ENCODE results near the gene NAALADL2.
"Not testable (repeated sequence)": the region's sequence is repeated elsewhere in the genome, so short reads cannot be mapped to it uniquely, and the experiment has no call there.

NAALADL2 gene

DNA sequence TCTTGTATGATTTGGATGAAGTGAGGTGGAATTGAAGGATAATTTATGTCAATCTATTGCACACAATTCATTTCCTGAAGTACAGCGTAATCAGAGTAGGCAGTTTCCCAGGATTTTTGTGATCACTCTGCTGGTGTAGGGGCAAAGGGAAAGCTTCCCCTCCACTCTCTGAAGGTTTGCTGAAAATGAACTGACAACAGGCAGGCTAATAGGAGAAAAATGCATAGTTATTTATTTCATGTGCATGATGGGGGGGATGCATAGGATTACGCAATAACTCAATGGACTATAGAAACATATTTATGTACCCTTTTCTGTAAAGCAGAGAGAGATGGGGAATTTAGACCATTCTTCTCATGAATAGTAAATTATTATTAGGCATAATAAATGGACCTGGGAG lies 872.9 kb downstream of the NAALADL2 start:
- Histone ChIP-seq H3K27ac (no peak overlapping the region), H3K4me3 (no peak overlapping the region)

DNA sequence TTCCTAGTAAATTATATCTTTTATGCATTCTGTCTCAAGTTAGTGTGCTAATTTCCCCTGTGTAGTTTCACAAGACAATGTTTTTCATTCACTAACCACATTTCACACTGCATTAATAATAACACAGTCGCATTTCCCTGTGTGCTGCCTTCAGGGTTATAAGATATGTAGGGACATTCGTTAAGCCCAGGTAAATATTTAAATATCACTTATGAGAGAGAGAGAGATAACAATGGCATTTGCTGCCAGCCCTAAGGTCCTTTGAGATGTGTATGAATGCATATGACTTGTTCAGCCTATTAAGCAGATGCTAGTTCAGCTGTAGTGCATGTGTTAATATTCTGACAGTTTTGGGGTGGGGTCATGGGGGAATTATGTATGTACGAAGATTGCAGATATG lies 876.7 kb downstream of the NAALADL2 start:
- H3K27ac ChIP-seq = no peak overlapping the region
- no peak overlapping the region for H3K4me3 ChIP-seq

DNA sequence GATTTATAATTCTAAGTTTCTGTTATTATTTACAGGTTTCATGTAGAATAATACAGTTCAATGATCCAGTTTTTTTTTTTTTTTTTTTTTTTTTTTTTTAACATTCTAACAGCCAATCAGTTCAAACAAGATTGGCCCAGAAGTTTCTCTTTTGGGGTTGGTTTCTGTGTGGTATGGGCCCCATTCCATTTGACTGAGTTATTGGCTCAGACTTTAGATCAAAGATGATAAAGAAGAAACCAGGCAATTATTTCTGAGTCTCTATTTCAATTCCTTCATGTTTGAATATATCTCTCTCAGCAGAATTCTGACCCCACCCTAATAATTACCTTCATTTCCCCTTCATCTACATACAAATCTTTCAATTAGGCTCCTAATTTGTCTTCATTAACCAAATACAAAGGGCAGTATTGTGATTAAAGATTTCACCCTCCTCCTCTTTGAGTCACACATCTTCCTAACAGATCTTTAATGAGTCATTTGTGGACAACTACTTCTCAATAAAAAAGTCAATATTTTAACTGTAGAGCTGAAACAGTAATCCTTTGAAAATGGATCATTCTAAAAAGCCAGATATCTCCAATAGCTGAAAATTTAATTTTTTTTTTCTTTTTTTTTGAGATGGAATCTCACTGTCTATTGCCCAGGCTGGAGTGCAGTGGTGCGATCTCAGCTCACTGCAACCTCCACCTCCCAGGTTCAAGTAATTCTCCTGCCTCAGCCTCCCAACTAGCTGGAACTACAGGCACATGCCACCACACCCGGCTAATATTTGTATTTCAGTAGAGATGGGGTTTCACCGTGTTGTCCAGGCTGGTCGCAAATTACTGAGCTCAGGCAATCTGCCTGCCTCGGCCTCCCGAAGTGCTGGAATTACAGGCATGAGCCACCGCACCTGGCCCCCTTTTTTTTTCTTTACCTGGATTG lies 878.8 kb downstream of the NAALADL2 start:
- Histone ChIP-seq H3K4me3 (no peak overlapping the region), H3K27ac (no peak overlapping the region)

DNA sequence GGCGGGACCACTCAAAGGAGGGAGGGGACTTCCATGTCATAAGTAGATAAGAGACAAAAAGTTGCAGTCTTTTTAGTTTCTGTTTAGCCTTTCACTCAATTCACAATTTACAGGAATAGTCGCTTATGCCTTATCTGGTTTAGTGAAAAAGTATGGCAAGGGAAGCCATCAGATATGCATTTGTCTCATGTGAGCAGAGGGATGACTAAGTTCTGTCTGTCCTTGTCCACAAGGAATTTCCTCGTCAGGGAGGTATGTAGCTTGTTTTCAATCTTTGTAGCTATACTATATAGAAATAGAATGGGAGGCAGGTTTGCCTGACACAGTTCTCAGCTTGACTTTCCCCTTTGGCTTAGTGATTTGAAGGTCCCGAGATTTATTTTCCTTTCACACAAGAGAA lies 882.8 kb downstream of the NAALADL2 start:
- Histone ChIP-seq H3K4me3 (no peak overlapping the region), H3K27ac (no peak overlapping the region)

DNA sequence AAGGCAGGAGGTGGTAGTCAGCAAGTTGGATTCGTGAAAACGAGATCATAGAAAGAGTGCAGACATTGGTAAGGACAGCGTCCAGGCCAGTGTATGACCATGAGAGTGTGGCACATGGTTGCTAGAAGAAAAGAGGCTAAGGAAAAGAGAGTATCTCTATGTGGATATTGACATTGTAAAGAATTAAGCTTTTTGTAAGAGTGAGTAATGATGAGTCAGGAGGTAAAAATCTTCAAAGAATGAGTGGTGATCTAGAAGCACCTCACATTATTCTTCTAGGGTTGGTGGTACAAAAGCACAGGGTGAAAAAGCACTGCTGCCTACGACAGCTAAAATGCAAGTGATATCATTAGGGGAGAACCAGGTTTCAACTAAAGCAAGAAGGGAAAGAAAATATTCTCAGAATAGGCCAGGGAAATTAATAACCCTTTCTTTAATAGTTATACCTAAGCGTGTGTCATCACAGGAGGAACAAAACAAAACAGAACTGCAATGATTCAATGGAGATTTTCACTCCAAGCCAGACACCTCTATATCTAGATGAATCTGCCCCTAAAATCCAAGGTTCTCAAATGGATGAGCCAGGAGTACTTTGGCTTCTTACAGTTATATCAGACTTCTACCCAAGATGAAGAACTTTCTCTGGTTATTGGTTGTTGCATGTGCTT lies 884.7 kb downstream of the NAALADL2 start:
- H3K4me3 ChIP-seq = no peak overlapping the region
- no peak overlapping the region for H3K27ac ChIP-seq

DNA sequence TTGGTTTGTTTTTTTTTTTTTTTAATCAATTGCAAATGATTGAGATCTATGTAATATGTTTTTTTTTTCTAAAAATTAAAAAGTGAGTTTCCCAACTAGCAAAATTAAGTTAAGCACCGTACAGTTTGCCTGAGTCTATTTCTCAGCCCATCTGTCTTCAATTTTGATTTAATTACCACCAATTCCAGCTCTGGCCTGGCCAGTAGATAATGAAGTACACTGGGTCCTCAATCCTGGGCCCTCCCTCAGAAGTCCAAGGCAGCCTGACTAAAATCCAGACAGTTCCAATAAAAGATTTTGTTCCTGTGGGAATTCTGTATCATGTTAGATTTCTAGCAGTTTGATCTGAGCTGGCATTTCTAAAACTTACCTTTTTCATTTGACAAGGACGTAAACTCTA lies 887.2 kb downstream of the NAALADL2 start:
- Histone ChIP-seq H3K4me3 (no peak overlapping the region), H3K27ac (no peak overlapping the region)

DNA sequence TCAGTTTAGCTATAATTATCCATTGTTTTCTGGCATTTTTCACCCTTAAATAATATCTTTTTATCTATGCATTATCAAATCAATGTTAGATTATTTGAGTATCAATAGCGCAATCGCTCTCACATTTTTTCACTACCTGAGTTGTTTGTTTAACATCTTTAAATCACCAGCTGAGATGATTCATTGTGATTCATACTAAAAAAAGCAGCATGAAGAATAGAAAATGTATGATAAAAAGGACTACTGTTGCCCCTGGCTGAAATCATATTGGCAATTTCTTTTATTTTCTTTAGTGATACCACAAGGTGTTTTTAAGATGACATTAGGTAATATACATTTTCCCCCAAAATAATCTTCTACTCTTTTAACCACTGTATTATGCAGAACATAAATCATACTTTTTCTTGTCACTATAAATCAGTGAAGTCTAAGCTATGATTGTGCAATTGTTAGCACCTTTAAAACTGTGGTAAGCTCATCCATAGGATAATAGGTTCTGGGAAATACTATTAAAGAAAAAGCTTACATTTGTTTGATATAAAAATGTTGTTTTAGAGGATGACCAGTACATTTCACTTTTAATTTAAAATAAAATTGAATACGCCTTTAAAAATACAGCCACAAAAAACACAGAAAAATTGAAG lies 889.1 kb downstream of the NAALADL2 start:
- no peak overlapping the region for H3K4me3 ChIP-seq
- no peak overlapping the region for H3K27ac ChIP-seq

DNA sequence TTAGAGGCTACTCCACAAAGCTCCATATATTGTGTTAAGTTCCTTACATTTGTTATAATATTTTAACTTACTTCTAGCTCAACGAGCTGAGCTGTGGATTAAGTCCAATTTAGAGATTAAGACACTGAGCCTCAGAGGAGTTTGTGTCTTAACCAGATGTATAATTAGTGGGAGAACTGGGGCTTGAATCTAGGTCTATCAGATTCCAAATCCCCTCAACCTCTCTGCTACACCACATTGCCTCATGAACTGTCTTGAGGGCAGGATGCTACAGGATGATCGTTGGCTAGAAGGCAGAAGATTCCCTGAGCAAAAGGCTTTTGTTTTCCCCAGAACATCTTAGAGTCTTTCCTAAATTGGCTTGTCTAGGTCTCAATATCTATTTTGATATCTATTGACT lies 890.8 kb downstream of the NAALADL2 start:
- no peak overlapping the region for H3K27ac ChIP-seq
- no peak overlapping the region for H3K4me3 ChIP-seq

DNA sequence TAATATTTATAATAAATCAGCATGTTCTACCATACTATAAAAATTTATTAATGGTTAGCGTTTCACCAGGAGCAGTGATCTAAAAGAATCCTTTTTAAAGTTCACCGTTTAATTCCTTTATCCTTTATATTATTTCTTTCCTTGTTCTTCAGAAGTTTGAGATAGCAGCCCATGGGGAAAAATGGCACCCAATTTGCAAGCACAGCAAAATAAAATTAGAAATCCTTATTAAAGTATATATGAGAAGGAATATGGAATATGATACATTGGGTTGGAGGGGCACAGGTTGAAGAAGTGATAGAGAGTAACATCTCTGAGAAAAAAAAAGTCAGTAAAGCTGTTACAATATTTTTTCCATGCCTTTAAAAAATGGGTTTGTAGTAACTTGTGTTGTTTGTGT lies 892.0 kb downstream of the NAALADL2 start:
- Histone ChIP-seq H3K4me3 (no peak overlapping the region), H3K27ac (no peak overlapping the region)

DNA sequence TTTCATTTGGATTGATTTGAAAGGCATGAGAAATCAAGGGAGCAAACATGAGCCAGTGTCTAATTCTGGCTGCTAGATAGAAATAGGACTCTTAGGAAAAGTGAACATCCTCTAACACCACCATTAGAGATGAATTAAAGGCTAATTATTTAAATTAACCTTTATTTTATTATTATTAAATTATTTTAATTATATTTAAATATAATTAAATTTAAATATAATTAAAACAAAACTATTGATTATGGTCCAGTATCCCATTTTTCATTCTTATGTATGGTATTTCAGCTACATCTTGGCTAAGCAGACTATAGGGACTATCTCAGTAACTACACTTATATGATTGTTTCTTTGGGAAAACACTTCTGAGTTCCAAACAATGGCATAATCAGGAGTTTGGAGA lies 904.8 kb downstream of the NAALADL2 start:
- Histone ChIP-seq H3K4me3 (no peak overlapping the region), H3K27ac (no peak overlapping the region)

DNA sequence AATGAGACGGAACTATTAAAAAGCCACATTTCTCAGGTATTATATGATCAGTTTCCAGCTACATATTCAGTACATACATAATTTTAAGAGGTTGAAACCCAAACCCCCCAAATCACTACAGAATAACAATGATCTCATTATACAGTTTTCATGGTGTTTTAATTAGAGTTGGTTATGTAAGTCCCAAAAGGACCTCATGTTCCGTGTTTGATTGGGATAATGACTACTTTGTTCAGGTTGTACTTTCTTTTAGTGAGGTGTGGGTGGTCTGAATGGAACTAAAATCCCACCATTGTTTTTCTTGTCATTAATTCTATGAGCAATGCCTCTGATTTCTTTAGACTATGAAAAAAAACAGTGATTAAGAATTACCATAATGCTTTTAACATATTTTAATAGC lies 905.6 kb downstream of the NAALADL2 start:
- H3K4me3 ChIP-seq = no peak overlapping the region

DNA sequence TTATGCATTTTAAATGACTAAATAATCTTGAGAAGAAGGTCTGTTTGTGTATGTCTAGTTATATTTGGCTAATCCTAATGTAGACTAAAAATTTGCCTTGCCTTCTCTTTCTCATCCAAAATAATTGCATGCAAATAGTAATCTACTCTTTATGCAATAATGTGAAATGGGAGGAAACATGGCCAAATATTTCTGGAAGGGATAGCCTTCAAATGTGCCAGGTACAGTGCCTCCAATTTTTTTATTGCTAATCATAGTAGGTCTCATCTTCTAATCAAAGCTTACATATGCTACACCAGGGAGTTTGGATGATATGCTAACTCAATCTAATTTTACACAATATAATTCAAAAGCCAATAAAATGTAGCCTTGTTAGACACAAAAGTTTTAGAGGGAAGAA lies 911.3 kb downstream of the NAALADL2 start:
- H3K4me3 ChIP-seq = no peak overlapping the region
- H3K27ac ChIP-seq = no peak overlapping the region

More for the DNA sequence above, 905.6 kb downstream of the NAALADL2 start:
- no peak overlapping the region for H3K27ac ChIP-seq

DNA sequence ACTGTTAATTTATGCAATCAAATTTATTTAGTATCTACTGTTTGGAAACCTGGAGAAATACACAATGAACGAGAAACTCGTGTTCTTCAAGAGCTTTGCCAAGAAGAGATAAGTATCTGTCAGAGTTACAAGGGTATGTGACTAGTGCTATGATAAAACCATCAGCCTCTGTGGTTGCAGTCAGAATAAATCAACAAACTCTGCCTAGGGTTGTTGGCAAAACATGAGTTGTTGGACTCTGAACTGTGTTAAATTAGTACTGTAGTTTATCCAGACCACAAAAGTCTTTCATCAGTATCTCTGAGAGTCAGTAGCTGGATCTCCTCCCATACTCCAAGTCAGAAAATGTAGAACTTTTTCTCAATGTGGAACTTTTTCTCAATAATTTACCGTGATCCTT lies 918.4 kb downstream of the NAALADL2 start:
- Histone ChIP-seq H3K4me3 (no peak overlapping the region), H3K27ac (no peak overlapping the region)

DNA sequence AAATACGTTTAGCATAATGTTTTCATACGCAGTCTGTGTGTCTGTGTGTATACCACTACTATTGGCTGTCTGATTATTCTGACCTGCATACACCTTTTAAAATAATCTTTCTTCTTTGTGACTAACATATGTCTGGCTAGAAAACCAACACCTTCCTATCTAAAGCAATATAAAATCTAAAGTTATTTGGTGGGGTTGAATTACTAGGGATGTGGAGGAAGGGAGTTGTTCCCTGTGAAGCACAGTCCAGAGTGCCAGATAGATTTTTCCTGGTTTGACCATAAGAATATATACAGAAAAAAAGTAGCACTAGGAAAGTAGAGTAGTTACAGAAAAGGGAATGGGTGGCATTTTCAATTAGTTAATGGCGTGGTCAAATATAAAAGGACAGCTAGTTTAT lies 918.8 kb downstream of the NAALADL2 start:
- Histone ChIP-seq H3K27ac (no peak overlapping the region), H3K4me3 (no peak overlapping the region)

DNA sequence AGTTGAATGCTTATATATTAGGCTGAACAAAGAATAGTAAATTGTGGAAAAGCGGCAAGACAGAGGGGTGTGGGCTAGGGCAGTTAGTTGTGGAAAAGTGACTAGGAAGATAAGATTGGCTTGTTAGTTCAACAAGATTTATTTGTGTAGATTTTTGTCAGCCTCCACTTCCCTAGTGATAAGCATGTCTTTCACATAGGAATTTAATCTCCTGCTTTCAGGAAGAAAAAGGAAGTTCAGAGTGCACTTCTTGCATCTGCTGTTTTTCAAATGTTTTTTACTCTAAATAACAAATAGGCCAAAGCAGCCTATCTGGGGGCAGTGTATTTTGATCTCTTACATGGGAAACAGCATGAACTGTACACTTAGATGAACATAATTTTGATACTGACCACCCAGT lies 919.9 kb downstream of the NAALADL2 start:
- H3K27ac ChIP-seq = no peak overlapping the region
- no peak overlapping the region for H3K4me3 ChIP-seq

DNA sequence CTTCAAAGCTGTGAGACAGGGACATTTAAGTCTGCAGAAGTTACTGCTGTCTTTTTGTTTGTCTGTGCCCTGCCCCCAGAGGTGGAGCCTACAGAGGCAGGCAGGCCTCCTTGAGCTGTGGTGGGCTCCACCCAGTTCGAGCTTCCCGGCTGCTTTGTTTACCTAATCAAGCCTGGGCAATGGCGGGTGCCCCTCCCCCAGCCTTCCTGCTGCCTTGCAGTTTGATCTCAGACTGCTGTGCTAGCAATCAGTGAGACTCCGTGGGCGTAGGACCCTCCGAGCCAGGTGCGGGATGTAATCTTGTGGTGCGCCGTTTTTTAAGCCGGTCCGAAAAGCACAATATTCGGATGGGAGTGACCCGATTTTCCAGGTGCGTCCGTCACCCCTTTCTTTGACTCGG lies 928.0 kb downstream of the NAALADL2 start:
- H3K27ac ChIP-seq, H3K4me3 ChIP-seq: not testable (repeated sequence)

DNA sequence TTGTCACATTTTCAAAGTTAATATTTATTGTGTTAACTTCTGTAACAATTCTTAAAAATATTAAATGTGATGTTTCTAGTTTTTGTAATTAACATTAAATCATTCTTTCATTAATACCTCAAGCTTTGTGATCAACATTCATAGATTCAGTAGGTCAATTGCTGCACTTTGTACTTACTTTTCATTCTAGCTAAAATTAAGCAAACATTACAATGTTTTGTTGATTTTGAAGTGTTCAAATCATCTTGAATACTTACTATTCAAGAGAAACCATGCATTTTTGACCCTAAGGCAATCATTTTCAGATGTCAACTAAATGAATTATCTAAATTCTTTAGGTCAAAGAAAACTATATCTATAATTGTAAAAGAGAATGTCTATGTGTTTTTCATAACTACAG lies 933.1 kb downstream of the NAALADL2 start:
- Histone ChIP-seq H3K4me3 (no peak overlapping the region), H3K27ac (no peak overlapping the region)

DNA sequence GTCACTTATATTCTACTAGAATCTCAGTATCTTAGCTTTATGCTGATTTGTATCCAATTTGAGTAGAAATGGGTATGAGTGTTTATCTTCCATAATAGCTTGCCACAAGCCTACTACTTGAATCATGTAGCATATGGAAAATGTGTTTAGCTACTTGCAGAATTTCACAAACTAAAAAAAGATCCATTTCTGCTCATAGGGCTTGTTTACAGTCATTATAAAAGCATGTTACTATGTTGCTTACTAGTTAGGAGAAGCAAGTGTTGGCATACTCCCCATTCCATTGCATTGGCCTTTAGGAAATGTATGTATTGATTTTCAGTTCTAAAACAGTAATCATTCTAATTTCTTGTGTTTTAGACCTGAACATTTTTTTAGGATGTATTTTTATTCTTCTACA lies 939.2 kb downstream of the NAALADL2 start:
- no peak overlapping the region for H3K27ac ChIP-seq
- no peak overlapping the region for H3K4me3 ChIP-seq

DNA sequence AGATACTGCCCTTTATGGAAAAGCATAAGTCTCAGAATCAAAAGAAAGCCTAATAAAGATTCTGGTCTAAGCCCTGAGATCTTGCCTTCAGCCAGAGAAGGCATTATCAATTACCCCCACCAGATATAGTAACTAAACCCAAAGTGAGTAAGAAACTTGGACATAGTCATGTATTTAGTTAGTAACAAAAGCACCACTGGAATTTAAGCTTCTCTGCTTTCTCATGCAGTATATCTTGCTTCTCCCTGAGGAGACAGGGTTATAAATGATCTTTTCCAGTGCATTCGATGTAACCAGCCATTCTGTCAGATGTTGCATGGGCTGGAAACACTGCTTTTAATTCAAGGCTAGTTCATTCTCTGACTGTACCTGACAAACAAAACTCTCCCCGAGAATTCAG lies 946.7 kb downstream of the NAALADL2 start:
- Histone ChIP-seq H3K4me3 (no peak overlapping the region), H3K27ac (no peak overlapping the region)

DNA sequence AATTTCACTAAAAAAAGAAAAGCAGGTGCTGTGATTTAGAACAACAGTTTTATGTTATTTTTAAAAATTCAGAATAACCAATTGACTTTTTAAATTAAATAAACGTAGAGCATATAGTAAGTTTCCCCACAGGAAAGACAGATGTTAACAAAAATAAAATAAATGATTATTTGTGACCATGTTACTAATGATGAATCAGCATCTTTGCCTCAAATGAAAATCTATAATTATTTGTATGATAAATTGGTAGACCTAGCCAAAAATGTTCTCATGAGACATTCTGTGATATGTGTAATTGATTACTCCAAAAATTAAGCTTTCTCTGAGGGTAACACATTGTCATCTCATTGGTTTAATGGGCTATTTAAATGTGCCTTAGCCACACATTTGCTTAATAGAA lies 948.0 kb downstream of the NAALADL2 start:
- H3K27ac ChIP-seq = no peak overlapping the region
- H3K4me3 ChIP-seq = no peak overlapping the region

All from skin epidermis (tissue), 12 donors.